GM19193 (cell line): Measurements from ENCODE around the gene ACTN1.

Experiments used
- POLR2A ChIP-seq: IDR thresholded peaks from 4 replicates; pipeline ENCODE4 v1.6.1; 2011; ENCODE audit not compliant: insufficient read depth, insufficient read length; ENCODE audit errors: extremely low read depth

ACTN1 gene

GRCh38 chr14:68995731-68996130 is 16.6 kb upstream of the ACTN1 start:
- no peak for TF ChIP-seq POLR2A

GRCh38 chr14:68994056-68994455 is 15.0 kb upstream of the ACTN1 start:
- no peak for TF ChIP-seq POLR2A

- TF ChIP-seq POLR2A = no peak
Measured at GRCh38 chr14:68987653-68988036, 8.5 kb upstream of the ACTN1 start.

GRCh38 chr14:68986926-68987652 is 8.0 kb upstream of the ACTN1 start:
- no peak for TF ChIP-seq POLR2A

- no peak for TF ChIP-seq POLR2A
Measured at GRCh38 chr14:68986225-68986624, 7.1 kb upstream of the ACTN1 start.

GRCh38 chr14:68984686-68985085 is 5.6 kb upstream of the ACTN1 start:
- TF ChIP-seq POLR2A = no peak

- TF ChIP-seq POLR2A = no peak
Measured at GRCh38 chr14:68983191-68983590, 4.1 kb upstream of the ACTN1 start.

GRCh38 chr14:68982581-68982980 is 3.5 kb upstream of the ACTN1 start:
- TF ChIP-seq POLR2A = no peak

- no peak for TF ChIP-seq POLR2A
Measured at GRCh38 chr14:68981539-68981976, 2.5 kb upstream of the ACTN1 start.

GRCh38 chr14:68981139-68981538 is 2.0 kb upstream of the ACTN1 start:
- no peak for TF ChIP-seq POLR2A

GRCh38 chr14:68979722-68980451 is 785 bp upstream of the ACTN1 start:
- no peak for TF ChIP-seq POLR2A

GRCh38 chr14:68978172-68978911 is 760 bp downstream of the ACTN1 start:
- no peak for TF ChIP-seq POLR2A

- TF ChIP-seq POLR2A = peak; percentile 44
Measured at GRCh38 chr14:68977718-68978171, 1.4 kb downstream of the ACTN1 start.

GRCh38 chr14:68977180-68977717 is 1.9 kb downstream of the ACTN1 start:
- TF ChIP-seq POLR2A = no peak
